ENCODE results near the gene ATP10A.

The ATP10A gene

GRCh38 chr15:25795712-25796111 lies 67.4 kb downstream of the ATP10A start:
- no peak for DNase-seq (ENCODE audit: low spot score)

- DNase-seq (ENCODE audit: low spot score) = no peak
These were observed 68.1 kb downstream of the ATP10A start for GRCh38 chr15:25795061-25795460.

GRCh38 chr15:25793354-25794050 lies 69.6 kb downstream of the ATP10A start:
- DNase-seq (ENCODE audit: low spot score) = no peak

GRCh38 chr15:25792128-25792527 lies 71.0 kb downstream of the ATP10A start:
- no peak for DNase-seq (ENCODE audit: low spot score)

GRCh38 chr15:25790000-25790660 lies 73.0 kb downstream of the ATP10A start:
- DNase-seq (ENCODE audit: low spot score) = no peak

DNA sequence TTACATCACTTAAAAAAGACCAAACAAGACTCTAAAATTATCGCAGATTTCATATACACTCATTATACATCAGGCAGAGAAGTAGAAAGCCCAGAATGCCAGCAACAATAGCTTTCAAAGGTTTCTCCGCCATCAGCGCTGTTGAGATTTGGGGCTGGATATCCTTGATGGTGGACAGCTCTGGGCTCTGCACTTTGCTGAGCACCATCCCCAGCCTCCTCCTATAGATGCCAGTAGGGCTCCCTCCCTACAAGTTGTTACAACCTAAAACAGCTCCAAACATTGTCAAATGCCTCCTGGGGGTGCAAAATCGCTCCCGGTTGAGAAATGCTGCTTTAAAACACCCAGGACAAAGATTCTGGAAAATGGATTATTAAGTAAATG lies 73.5 kb downstream of the ATP10A start:
- no peak for DNase-seq (ENCODE audit: low spot score)

DNA sequence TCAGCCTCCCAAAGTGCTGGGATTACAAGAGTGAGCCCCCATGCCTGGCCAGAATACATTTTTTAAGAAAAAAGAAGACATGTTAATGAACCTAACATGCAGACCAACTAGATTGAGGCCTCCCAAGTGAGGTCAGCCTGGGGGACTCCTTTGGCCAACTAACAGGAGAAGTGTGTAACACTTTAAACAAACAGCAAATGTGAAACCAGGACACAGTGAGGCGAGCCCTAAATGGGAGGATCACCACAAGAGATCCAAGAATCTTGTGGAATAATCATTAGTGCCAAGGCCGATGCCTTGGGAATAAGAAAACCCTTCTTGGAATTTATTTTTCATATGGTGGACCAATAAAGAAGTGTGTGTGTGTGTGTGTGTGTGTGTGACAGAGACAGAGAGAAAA lies 73.9 kb downstream of the ATP10A start:
- DNase-seq (ENCODE audit: low spot score) = no peak

DNA sequence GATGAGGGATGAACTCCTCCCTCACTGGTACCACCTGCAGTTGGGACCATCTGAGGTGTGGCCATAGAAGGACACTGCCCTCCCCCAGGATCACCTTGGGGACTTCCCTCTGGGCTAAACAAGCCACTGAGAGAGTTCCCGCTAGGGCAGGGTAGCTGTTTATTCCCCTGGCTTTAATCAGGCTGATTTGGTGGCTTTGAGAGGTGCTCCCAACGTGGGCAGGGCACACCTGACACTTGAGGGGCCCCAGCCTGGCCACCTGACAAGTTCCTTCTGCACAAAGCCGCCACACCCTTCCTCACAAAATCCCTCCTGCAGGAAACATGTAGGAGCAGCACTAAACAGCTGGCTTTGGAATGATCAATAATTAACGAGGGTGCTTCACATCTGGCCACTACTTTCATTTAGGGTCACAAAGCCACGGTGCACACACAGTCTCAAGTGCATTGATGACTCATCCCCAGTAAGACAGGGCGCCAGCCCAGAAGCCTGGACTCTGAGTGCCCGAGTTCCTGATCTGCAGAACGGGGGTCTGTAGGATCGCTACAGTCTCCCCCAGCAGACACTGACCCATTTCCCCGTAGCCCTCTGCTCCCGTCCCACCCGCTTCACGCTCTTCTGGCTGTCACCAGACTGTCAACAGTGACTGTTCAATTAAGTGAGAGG lies 75.1 kb downstream of the ATP10A start:
- DNase-seq (ENCODE audit: low spot score) = no peak

- no peak for DNase-seq (ENCODE audit: low spot score)
These were observed 75.7 kb downstream of the ATP10A start for GRCh38 chr15:25787381-25787780.

GRCh38 chr15:25786040-25786439 lies 77.1 kb downstream of the ATP10A start:
- no peak for DNase-seq (ENCODE audit: low spot score)

DNA sequence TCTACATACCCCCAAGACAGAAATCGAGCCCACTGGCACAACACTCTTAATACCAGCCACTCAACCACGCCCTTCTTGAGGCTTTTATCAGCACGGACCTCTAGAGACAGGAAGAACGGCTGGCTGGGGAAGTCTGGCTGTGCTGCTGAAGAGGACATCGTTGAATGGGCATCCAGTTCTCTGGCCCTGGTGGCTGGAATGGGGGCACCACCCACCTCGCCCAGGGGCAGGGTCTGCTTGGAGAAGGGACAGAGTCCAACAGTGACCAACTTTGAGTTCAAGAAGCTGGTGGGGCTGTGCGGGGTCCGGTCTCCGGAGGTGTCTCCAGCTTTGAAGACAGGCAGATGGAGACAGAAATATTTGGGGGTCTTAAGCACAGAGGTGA lies 77.5 kb downstream of the ATP10A start:
- DNase-seq (ENCODE audit: low spot score) = no peak

GRCh38 chr15:25784876-25785640 lies 78.1 kb downstream of the ATP10A start:
- DNase-seq (ENCODE audit: low spot score) = no peak

DNA sequence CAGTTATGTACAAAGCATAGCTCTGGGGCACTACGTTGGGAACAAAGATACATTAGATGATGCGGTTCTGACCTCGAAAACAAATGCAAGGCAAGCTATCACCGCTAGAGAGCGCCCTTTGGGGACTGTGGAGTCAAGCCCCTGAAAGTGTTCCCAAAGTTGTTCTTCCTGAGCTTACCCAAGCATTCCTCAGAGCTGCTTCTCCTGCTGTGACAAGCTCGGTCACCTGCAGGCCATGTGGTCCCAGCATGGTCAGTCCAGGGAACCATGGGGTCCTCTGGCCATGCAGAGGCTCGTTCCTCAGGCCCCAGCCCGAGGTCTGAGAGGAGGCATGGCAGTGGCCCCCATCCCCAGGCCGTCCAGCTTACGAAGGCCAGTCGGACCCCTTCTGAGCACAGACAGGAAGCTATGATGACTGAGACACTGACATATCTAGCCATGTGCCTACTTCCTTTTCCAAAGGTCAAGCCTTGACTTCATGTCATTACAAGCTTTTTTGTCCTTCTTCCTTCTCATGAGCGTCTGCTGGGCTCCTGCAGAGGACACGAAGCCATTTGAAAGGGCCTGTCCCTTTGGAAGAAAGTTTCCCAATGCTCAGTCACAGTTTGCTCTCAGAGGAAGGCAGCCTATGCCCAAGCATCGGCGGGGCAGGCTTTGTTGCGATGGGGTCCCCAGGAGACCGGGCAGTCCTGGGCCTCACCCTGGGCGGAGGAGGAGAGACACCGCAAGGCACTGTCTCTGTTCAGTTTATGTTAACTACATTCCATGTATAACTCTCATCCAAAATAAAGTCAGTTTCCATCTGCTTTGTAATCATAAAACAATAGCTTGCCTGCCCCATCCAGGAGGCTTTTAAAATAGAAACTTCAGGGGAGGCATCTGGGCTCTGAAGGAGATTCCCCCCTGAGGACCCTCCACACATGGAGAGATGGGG lies 79.3 kb downstream of the ATP10A start:
- peak; percentile 48 for DNase-seq (ENCODE audit: low spot score)

GRCh38 chr15:25783134-25783533 lies 80.0 kb downstream of the ATP10A start:
- no peak for DNase-seq (ENCODE audit: low spot score)

- DNase-seq (ENCODE audit: low spot score) = no peak
These were observed 82.5 kb downstream of the ATP10A start for GRCh38 chr15:25780479-25781255.

GRCh38 chr15:25778161-25778560 lies 85.0 kb downstream of the ATP10A start:
- DNase-seq (ENCODE audit: low spot score) = no peak

DNA sequence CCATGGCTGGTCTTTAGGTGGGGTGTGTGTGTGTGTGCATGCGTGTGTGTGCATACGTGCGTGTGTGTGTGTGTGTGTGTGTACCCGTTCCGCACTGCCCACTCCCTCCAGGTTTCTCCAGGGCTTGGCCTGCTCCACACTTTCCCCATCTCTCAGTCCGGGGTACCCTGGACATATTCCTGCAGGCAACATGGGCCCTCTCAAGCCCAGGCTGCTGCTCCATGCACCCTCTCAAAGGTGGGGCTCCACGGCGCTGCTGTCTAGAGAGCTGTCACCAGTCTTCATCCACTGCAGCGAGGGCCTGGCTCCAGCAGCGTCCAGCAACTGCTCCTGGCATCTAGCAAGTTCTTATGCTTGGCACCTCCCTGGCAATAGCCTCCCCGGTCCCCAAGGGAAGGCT lies 86.1 kb downstream of the ATP10A start:
- no peak for DNase-seq (ENCODE audit: low spot score)

DNA sequence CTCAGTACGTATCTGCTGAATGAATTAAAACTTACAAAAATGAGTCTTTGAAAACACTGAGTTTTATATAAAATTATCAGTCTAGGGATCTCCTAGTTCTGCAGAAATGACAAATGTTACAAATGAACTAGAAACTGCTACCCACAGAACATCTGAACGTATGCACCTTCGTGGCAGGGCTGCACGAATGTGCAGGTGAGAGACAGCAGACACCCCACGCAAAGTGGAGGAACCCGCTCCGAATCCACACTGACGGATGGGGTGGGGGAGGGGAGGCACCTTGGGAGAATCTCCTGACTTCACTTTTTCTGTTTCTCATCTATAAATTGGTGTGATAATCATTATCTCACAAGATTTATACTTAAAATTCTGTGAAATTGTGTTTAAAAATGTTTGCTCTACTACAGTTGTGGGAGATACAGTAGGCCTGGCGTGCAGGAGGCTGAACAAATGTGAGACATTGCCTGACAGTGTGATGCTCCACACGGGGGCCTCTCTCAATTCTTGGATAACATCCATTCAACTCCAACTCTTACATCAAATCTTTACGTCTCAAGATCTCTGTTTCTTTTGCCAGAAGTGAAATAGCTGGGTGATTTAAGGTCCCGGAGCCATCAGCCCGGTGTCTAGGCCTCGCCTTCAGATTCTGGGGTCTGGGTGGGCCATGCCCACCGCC lies 86.9 kb downstream of the ATP10A start:
- DNase-seq (ENCODE audit: low spot score) = no peak

- no peak for DNase-seq (ENCODE audit: low spot score)
These were observed 87.7 kb downstream of the ATP10A start for GRCh38 chr15:25775317-25775912.

DNA sequence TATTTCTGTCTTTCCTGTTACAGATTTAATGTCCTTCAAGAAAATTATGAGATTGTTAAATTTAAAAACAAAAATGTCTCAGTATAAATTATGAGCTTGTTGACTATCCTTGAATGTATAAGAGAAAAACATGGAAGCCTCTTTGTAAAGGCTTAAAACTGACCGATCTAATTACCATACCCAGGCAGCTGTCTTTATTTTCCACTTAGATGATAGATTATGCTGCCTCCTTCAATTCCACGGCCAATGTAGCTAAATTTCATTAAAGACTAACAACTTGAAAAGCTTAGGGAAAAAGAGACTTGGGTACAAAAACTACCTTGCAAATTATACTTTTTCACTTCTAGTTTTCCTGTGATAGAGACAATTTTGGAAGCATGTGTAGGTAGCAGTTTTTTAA lies 88.3 kb downstream of the ATP10A start:
- DNase-seq (ENCODE audit: low spot score) = no peak
